Stomach (tissue), 9 donors: ENCODE data around the gene NASP. TPM values are rescaled to one million over a fixed set of nuclear protein-coding genes. Genes with fewer than 3 reads are reported as not detected.

Experiments used
- DNase-seq, 2 donors: peaks; one replicate each; pipeline versions ENCODE4 v3.0.0 to v3.0.0-alpha.2; 2013 to 2019
- H3K27ac ChIP-seq, 5 donors: fragments of 200-600 bp in 4 of 5; sonication (generic) in 4 of 5; one replicate each; pipeline ENCODE4 v1.5.1; 2013 to 2019; ENCODE audit warnings: mild to moderate bottlenecking in 1 of 5, moderate library complexity in 1 of 5
- H3K27me3 ChIP-seq, 3 donors: fragments of 200-600 bp; sonication (generic); one replicate each; pipeline ENCODE4 v1.5.1; 2017 to 2019; ENCODE audit warnings: mixed run types in 1 of 3
- H3K36me3 ChIP-seq, 4 donors: fragments of 200-600 bp; sonication (generic); 1 replicate in 3 of 4; 2 replicates in 1 of 4; pipeline ENCODE4 v1.5.1; 2016 to 2019
- H3K4me1 ChIP-seq, 4 donors: fragments of 200-600 bp; sonication (generic); one replicate each; pipeline ENCODE4 v1.5.1; 2016 to 2019
- H3K4me3 ChIP-seq, 4 donors: fragments of 200-600 bp; sonication (generic) in 3 of 4; one replicate each; pipeline ENCODE4 v1.5.1; 2016 to 2019; ENCODE audit warnings: mild to moderate bottlenecking in 1 of 4
- H3K9me3 ChIP-seq, 4 donors: fragments of 200-600 bp; sonication (generic); one replicate each; pipeline ENCODE4 v1.5.1; 2016 to 2019
- EP300 ChIP-seq: sonication (generic); formaldehyde crosslinking; IDR thresholded peaks from one replicate; pipeline ENCODE4 v1.6.1; 2017; ENCODE audit warnings: antibody characterized with exemption
- POLR2A ChIP-seq, 4 donors: fragments of 450-650 bp; IDR thresholded peaks; one replicate each; pipeline ENCODE4 v1.6.1; 2016; ENCODE audit warnings: antibody characterized with exemption in 4 of 4, control low read depth in 2 of 4, mild to moderate bottlenecking in 1 of 4, moderate library complexity in 1 of 4
- POLR2AphosphoS5 ChIP-seq, 3 donors: sonication (generic); formaldehyde crosslinking; IDR thresholded peaks; one replicate each; pipeline ENCODE4 v1.6.1; 2016; ENCODE audit warnings: antibody characterized with exemption in 3 of 3
- WGBS, 5 donors: extraction: QIAGEN DNeasy Blood & Tissue Kit in 3 of 5; methylation state at CpG; one replicate each; pipeline versions ENCODE4 v1.1.5 to v1.1.7; 2013 to 2018; 5-methylcytosine and 5-hydroxymethylcytosine counted together
- intact Hi-C: fragments of 100-400 bp; cut with DNase I; formaldehyde crosslinking; loops from one replicate; pipeline ENCODE4 v1.15.1; 2023; ENCODE audit warnings: low total_unique reads
- polyA plus RNA-seq, 3 donors: library from polyadenylated mRNA; stranded (reverse); fragments of 200-250 nt; gene quantifications; one replicate each; pipeline ENCODE4 v1.2.3, GENCODE V29; 2013
- total RNA-seq, 5 donors: library from RNA; depleted of rRNA; stranded (reverse); fragments of >200 nt; gene quantifications; one replicate each; pipeline versions ENCODE4 v1.1.0 to v1.2.3, GENCODE V29; 2014 to 2016
- TF ChIP-seq, protein P1 (sequence below), 7 experiments: fragments of 450-650 bp in 4 of 7; fragments of 200-600 bp in 3 of 7; sonication (generic) in 3 of 7; IDR thresholded peaks; one replicate each; pipeline ENCODE4 v1.5.1; 2016 to 2019; ENCODE audit warnings: antibody characterized with exemption in 7 of 7, control low read depth in 2 of 7, mild to moderate bottlenecking in 1 of 7
- donor health status: healthy with polysubstance abuse.
- donor health status: Bipolar disorder and iron deficiency.
- donor health status: healthy.

NASP gene
- total and polyA plus RNA-seq, 8 donors: 14.0 to 119 (median 79.3) TPM

- intact Hi-C loops: loop anchor here (5.0 kb wide), 2 partner anchors 51 to 206 kb away; no protein-coding TSS in a partner anchor
- 85 to 93% (median 89%) methylated on average over 7 of the region's 7 CpGs for WGBS, 5 donors
- peaks cover 32 to 73% (median 63%) of the 10 kb centered on the region in 4 donors for H3K36me3 ChIP-seq
- H3K27ac ChIP-seq: no peak overlapping the region
- peaks cover 0 to 22% (median 5%) of the 10 kb centered on the region in 4 donors for H3K4me1 ChIP-seq
- TF ChIP-seq POLR2AphosphoS5 (IDR thresholded peaks at IDR 0.05) (no peak), EP300 (no peak), POLR2A (IDR thresholded peaks at IDR 0.05) (no peak)
- TF ChIP-seq, protein P1, sequence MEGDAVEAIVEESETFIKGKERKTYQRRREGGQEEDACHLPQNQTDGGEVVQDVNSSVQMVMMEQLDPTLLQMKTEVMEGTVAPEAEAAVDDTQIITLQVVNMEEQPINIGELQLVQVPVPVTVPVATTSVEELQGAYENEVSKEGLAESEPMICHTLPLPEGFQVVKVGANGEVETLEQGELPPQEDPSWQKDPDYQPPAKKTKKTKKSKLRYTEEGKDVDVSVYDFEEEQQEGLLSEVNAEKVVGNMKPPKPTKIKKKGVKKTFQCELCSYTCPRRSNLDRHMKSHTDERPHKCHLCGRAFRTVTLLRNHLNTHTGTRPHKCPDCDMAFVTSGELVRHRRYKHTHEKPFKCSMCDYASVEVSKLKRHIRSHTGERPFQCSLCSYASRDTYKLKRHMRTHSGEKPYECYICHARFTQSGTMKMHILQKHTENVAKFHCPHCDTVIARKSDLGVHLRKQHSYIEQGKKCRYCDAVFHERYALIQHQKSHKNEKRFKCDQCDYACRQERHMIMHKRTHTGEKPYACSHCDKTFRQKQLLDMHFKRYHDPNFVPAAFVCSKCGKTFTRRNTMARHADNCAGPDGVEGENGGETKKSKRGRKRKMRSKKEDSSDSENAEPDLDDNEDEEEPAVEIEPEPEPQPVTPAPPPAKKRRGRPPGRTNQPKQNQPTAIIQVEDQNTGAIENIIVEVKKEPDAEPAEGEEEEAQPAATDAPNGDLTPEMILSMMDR (IDR thresholded peaks at IDR 0.05): no peak
- DNase-seq: no peak
- H3K27me3 ChIP-seq: no peaks in the 10 kb centered on the region
- no peak overlapping the region for H3K4me3 ChIP-seq
- no peaks in the 10 kb centered on the region for H3K9me3 ChIP-seq
Observed at GRCh38 chr1:45567911-45568310, 15.9 kb upstream of the NASP start.

- 62 to 76% (median 69%) methylated on average over 4 of the region's 4 CpGs for WGBS, 5 donors
- intact Hi-C loops: loop anchor here (5.0 kb wide), 2 partner anchors 51 to 206 kb away; no protein-coding TSS in a partner anchor
Observed at GRCh38 chr1:45568421-45568820, 15.4 kb upstream of the NASP start.

GRCh38 chr1:45569571-45569961, 14.3 kb upstream of the NASP start:
- 36 to 56% (median 46%) methylated on average over 3 to 4 of the region's 4 CpGs for WGBS, 5 donors
- Histone ChIP-seq H3K4me3 (no peak overlapping the region), H3K36me3 (peaks cover 26 to 57% (median 47%) of the 10 kb centered on the region in 4 donors), H3K4me1 (peaks cover 0 to 22% (median 5%) of the 10 kb centered on the region in 4 donors), H3K27me3 (no peaks in the 10 kb centered on the region), H3K27ac (no peak overlapping the region), H3K9me3 (no peaks in the 10 kb centered on the region)
- intact Hi-C loops: loop anchor here (5.0 kb wide), 2 partner anchors 52 to 207 kb away; no protein-coding TSS in a partner anchor
- DNase-seq: no peak
- TF ChIP-seq POLR2A (IDR thresholded peaks at IDR 0.05) (no peak), POLR2AphosphoS5 (IDR thresholded peaks at IDR 0.05) (no peak), EP300 (no peak)
- TF ChIP-seq, protein P1 (IDR thresholded peaks at IDR 0.05): no peak

More at GRCh38 chr1:45568421-45568820, 15.4 kb upstream of the NASP start:
- no peak overlapping the region for H3K4me3 ChIP-seq
- H3K36me3 ChIP-seq: peaks cover 31 to 68% (median 58%) of the 10 kb centered on the region in 4 donors
- DNase-seq: no peak
- peaks cover 0 to 22% (median 5%) of the 10 kb centered on the region in 4 donors for H3K4me1 ChIP-seq
- TF ChIP-seq EP300 (no peak), POLR2A (IDR thresholded peaks at IDR 0.05) (no peak), POLR2AphosphoS5 (IDR thresholded peaks at IDR 0.05) (no peak)
- TF ChIP-seq, protein P1 (IDR thresholded peaks at IDR 0.05): no peak
- H3K27me3 ChIP-seq: no peaks in the 10 kb centered on the region
- no peak overlapping the region for H3K27ac ChIP-seq
- no peaks in the 10 kb centered on the region for H3K9me3 ChIP-seq

- H3K27ac ChIP-seq: no peak overlapping the region
- no peak overlapping the region for H3K4me3 ChIP-seq
- WGBS, 5 donors: 13 to 19% (median 15%) methylated on average over 7 to 8 of the region's 8 CpGs
- H3K9me3 ChIP-seq: no peaks in the 10 kb centered on the region
- peaks cover 0 to 22% (median 5%) of the 10 kb centered on the region in 4 donors for H3K4me1 ChIP-seq
- DNase-seq: peak; percentile 79 to 89
- H3K36me3 ChIP-seq: peaks cover 26 to 56% (median 44%) of the 10 kb centered on the region in 4 donors
- intact Hi-C loops: loop anchor here (5.0 kb wide), 3 partner anchors 53 to 208 kb away; no protein-coding TSS in a partner anchor
- TF ChIP-seq, protein P1 (IDR thresholded peaks at IDR 0.05): peak in 6 of 7 experiments; percentile 95 to 99 (median 97)
- TF ChIP-seq POLR2AphosphoS5 (IDR thresholded peaks at IDR 0.05) (peak; percentile 32 to 90 (median 37)), POLR2A (IDR thresholded peaks at IDR 0.05) (no peak), EP300 (no peak)
- no peaks in the 10 kb centered on the region for H3K27me3 ChIP-seq
Observed at GRCh38 chr1:45569962-45570581, 13.8 kb upstream of the NASP start.
